ENCODE results near the gene PPFIA4. TPM values are rescaled to one million over a fixed set of nuclear protein-coding genes. Genes with fewer than 3 reads are reported as not detected.

The PPFIA4 gene
- total RNA-seq, 1 donor from 2014 or later = 0.29 TPM

GRCh38 chr1:203089001-203089650 is 62.8 kb downstream of the PPFIA4 start:
- Mint-ChIP-seq H3K9me3 (no peaks in the 10 kb centered on the region), H3K4me1 (no peaks in the 10 kb centered on the region), H3K27ac (no peak overlapping the region), H3K27me3 (peaks cover 33% of the 10 kb centered on the region), H3K36me3 (ENCODE audit: low read depth) (no peaks in the 10 kb centered on the region), H3K4me3 (no peak overlapping the region)
- ChIA-PET CTCF (no interaction called here), POLR2A (no interaction called here)
- ATAC-seq (ENCODE audit: low read depth) = no peak
- intact Hi-C loops (cut with micrococcal nuclease) = no loop called here
- no peak for TF ChIP-seq CTCF (IDR thresholded peaks at IDR 0.05)
- no peak for DNase-seq

DNA sequence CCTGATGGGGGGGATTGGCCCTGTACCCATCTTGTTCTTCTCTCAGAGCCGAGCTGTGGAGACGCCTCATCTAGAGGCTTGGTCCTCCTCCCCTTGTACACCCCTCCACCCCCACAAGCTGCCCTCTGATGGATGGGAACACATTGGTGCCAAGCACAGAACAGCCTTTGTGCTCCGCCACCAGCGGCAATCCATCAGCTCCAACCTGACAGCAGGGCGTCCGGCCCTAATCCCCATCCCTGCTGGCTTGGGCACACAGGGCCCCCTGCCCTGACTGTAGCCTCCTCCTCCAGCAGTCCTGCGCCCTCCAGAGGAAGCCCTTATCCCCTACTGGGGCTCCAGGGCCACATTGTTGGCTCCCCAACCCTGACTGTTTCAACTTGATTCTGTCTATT is 63.4 kb downstream of the PPFIA4 start:
- ChIA-PET CTCF (no interaction called here), POLR2A (no interaction called here)
- no peak for DNase-seq
- intact Hi-C loops (cut with micrococcal nuclease) = no loop called here
- Mint-ChIP-seq H3K27me3 (peaks cover 33% of the 10 kb centered on the region), H3K36me3 (ENCODE audit: low read depth) (no peaks in the 10 kb centered on the region), H3K4me3 (no peak overlapping the region), H3K4me1 (no peaks in the 10 kb centered on the region), H3K9me3 (peaks cover 4% of the 10 kb centered on the region), H3K27ac (no peak overlapping the region)
- no peak for ATAC-seq (ENCODE audit: low read depth)
- no peak for TF ChIP-seq CTCF (IDR thresholded peaks at IDR 0.05)

DNA sequence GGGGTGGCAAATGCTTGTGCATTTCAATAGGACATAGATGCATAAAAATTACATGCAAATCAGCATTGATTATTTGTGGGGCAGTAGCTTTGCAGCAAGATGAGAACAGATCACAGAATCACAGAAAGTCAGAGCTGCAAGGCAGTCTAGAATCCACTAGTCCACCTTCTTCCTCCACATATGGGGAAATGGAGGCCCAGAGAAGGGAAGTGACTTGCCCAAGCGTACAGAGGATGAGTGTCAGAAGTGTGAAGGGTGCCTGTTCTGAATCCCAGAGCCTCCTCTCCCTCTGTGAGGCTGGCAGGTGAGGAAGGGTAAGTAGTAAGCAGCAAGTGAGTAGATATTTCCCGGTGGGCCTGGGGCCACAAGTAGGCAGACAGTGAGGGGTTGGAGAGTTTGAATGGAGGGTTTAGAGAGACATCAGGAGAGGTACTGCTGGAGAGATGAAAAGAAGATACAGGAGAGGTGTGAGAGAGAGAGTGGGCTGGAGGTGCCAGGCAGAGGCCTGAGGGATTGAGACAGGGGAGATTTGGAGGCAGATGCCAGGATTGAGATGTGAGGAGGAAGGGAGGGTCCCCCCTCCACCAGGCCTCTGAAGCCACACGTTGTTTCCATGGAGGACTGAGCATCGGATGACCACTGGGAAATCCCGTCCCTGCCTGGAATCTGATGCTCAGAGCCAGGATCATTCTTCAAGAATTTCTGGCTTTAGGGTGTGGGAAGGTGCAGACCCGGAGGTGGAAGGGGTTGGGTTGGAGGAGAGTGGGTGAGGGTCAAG is 64.3 kb downstream of the PPFIA4 start:
- ChIA-PET CTCF (no interaction called here), POLR2A (no interaction called here)
- no peak for TF ChIP-seq CTCF (IDR thresholded peaks at IDR 0.05)
- Mint-ChIP-seq H3K9me3 (peaks cover 13% of the 10 kb centered on the region), H3K27ac (no peak overlapping the region), H3K36me3 (ENCODE audit: low read depth) (no peaks in the 10 kb centered on the region), H3K27me3 (peaks cover 34% of the 10 kb centered on the region), H3K4me1 (no peaks in the 10 kb centered on the region), H3K4me3 (no peak overlapping the region)
- ATAC-seq (ENCODE audit: low read depth) = no peak
- DNase-seq = no peak
- intact Hi-C loops (cut with micrococcal nuclease) = no loop called here

- TF ChIP-seq CTCF (IDR thresholded peaks at IDR 0.05) = no peak
- Mint-ChIP-seq H3K27me3 (peaks cover 36% of the 10 kb centered on the region), H3K4me1 (no peaks in the 10 kb centered on the region), H3K36me3 (ENCODE audit: low read depth) (no peaks in the 10 kb centered on the region), H3K27ac (no peak overlapping the region), H3K4me3 (no peak overlapping the region), H3K9me3 (peaks cover 19% of the 10 kb centered on the region)
- ChIA-PET POLR2A (no interaction called here), CTCF (no interaction called here)
- intact Hi-C loops (cut with micrococcal nuclease) = no loop called here
- DNase-seq (no peak), ATAC-seq (ENCODE audit: low read depth) (no peak)
Measured at GRCh38 chr1:203091199-203091477, 64.8 kb downstream of the PPFIA4 start.

GRCh38 chr1:203091761-203092330 is 65.6 kb downstream of the PPFIA4 start:
- POLR2A ChIA-PET = interaction anchor here (0.6 kb wide), 1 partner anchor 46 kb away, joined by 4 read pairs; no protein-coding TSS in a partner anchor
- intact Hi-C loops (cut with micrococcal nuclease) = no loop called here
- no peak overlapping the region for H3K27ac Mint-ChIP-seq
- DNase-seq (no peak), ATAC-seq (ENCODE audit: low read depth) (no peak)
- no peak for TF ChIP-seq CTCF (IDR thresholded peaks at IDR 0.05)
- no peaks in the 10 kb centered on the region for H3K4me1 Mint-ChIP-seq
- no peak overlapping the region for H3K4me3 Mint-ChIP-seq
- H3K27me3 Mint-ChIP-seq = peaks cover 35% of the 10 kb centered on the region
- peaks cover 21% of the 10 kb centered on the region for H3K9me3 Mint-ChIP-seq
- CTCF ChIA-PET = no interaction called here
- no peaks in the 10 kb centered on the region for H3K36me3 Mint-ChIP-seq (ENCODE audit: low read depth)
